ENCODE measurements around the gene ALDH1A2.

DNA sequence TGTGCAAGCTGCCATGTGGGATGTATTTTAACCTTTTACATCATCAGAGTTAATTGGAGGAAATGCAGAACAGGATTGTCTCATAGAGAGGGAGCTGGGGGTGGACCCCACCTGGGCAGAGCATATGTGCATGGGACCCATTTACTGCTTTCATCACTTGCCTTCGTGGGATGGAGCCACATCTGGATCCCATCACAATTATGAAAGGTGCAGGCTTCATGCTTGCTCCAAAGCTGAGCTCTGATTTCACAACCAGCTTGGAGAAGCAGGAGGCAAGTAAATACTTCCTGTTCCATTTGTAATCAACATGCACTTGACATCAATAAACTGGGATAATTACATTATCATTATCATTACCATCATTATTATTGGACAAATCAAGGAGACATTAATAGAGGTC lies 161.9 kb downstream of the ALDH1A2 start:
- TF ChIP-seq CTCF (IDR thresholded peaks at IDR 0.05; ENCODE audit: low read depth, low read length, poor library complexity, severe bottlenecking) (no peak), EZH2phosphoT487 (IDR thresholded peaks at IDR 0.05; ENCODE audit: borderline replicate concordance, low read length) (no peak)
